Kidney (tissue), 14 donors: ENCODE results near the gene SMG6. TPM values are rescaled to one million over a fixed set of nuclear protein-coding genes. Genes with fewer than 3 reads are reported as not detected.

Experiments
- DNase-seq, 5 donors: peaks; one replicate each; pipeline ENCODE4 v3.0.0-alpha.2; 2013 to 2020
- FAIRE-seq: peaks from 2 replicates; lab custom pipeline; 2012; peaks lifted over from hg19 to GRCh38; lab: Jason Lieb, UNC
- H3K27ac ChIP-seq, 2 donors: one replicate each; pipeline ENCODE4 v1.7.0; 2013; ENCODE audit warnings: low read depth in 2 of 2, low read length in 2 of 2, inconsistent platforms in 1 of 2
- H3K27me3 ChIP-seq: one replicate; pipeline ENCODE4 v1.7.1; 2013; ENCODE audit warnings: low read length, inconsistent platforms; ENCODE audit not compliant: control insufficient read depth, insufficient read depth
- H3K36me3 ChIP-seq, 3 donors: one replicate each; pipeline versions ENCODE4 v1.7.0 to v1.7.1; 2013; ENCODE audit warnings: low read length in 3 of 3, control low read depth in 1 of 3, inconsistent platforms in 1 of 3; ENCODE audit not compliant: insufficient read depth in 3 of 3, control insufficient read depth in 2 of 3
- H3K4me1 ChIP-seq, 3 donors: one replicate each; pipeline versions ENCODE4 v1.7.0 to v1.7.1; 2013; ENCODE audit warnings: low read length in 3 of 3, inconsistent platforms in 1 of 3, low read depth in 1 of 3; ENCODE audit not compliant: control insufficient read depth in 2 of 3, insufficient read depth in 2 of 3
- H3K4me3 ChIP-seq, 3 donors: one replicate each; pipeline versions ENCODE4 v1.7.0 to v1.8.1; 2013; ENCODE audit warnings: low read length in 3 of 3, control low read depth in 1 of 3, inconsistent platforms in 1 of 3
- H3K9ac ChIP-seq, 3 donors: one replicate each; pipeline versions ENCODE4 v1.7.0 to v1.7.1; 2013; ENCODE audit warnings: low read length in 3 of 3, control low read depth in 1 of 3, inconsistent platforms in 1 of 3
- H3K9me3 ChIP-seq, 3 donors: one replicate each; pipeline versions ENCODE4 v1.7.0 to v1.7.1; 2013; ENCODE audit warnings: low read length in 3 of 3, control low read depth in 1 of 3, inconsistent platforms in 1 of 3; ENCODE audit not compliant: control insufficient read depth in 2 of 3, insufficient read depth in 1 of 3
- CTCF ChIP-seq: IDR thresholded peaks from 3 replicates; pipeline ENCODE4 v1.5.1; 2012; ENCODE audit warnings: mild to moderate bottlenecking, moderate library complexity, borderline replicate concordance; ENCODE audit not compliant: insufficient read depth; ENCODE audit errors: extremely low read depth
- intact Hi-C: fragments of 100-400 bp; cut with DNase I; formaldehyde crosslinking; loops from one replicate; pipeline ENCODE4 v1.11.1; 2022
- polyA plus RNA-seq: library from polyadenylated mRNA; stranded (reverse); fragments of 350-450 nt; fragmentation: Illumina TruSeq; extraction: RNeasy Lipid Tissue Mini Kit (QIAGEN cat#74804); gene quantifications from one replicate; pipeline ENCODE4 v1.2.3, GENCODE V29; 2014; ENCODE audit warnings: low read depth, low replicate concordance; ENCODE audit not compliant: insufficient read depth
- total RNA-seq: library from RNA; stranded (reverse); fragmentation: NEBNext Ultra II Directional; extraction: Animal tissue kit (Norgen Biotek cat#: 25700); gene quantifications from one replicate; pipeline ENCODE4 v1.2.1, GENCODE V29; 2021
- donor health status: control.
- donor health status: control.
- donor health status: control.
- donor health status: control.
- donor health status: control.
- donor health status: DM: yes; HTN: yes; CAD: no.
- donor health status: Normal renal cell carcinoma (clear cell type).

The SMG6 gene
- total and polyA plus RNA-seq, 2 donors from 2014 or later: 20.6 to 37.3 TPM

DNA sequence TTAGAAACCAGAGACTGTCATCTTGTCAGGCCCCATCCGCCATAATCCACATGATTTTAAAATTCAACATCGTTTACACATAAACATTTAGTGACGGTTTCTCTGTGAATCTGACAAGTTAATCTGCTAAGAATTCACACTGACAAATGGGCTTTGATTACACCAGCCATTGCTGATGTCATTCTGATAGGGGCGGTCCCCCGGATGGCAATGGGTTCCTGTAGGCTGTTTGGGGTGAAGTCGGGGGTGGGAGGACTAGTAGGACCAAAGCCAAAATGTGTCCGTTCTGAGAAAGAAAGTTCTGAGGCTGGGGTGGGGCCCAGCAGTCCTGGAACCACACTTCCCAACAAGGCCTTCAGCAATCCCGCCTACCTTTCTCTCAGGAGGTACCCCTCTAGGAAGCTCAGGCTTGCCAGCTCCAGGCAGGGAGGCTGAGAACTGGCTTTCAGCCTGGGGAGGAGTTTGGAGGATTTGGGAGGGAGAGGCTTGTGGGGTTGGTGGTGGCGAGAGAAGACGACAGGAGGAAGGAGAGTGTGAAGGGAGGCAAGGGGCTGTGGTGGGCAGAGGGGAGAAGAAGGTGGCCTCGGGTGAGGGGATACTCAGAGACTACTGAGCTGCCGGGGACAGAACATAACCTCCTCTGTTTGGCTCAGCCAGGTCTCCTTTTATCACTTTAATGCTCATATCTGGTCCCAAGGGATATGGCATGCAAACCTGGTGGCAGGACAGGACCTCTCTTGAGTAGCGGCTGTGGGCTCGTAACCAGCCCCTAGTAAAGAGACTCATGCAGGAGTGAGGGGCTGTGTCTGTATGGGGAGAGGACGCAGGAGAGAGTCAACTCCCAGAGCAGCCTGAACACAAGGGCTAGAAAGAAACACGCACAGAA lies 240.1 kb downstream of the SMG6 start:
- Histone ChIP-seq H3K4me3 (no peak overlapping the region), H3K27me3 (peaks cover 2% of the 10 kb centered on the region), H3K4me1 (peaks cover 0 to 18% (median 7%) of the 10 kb centered on the region in 3 donors), H3K36me3 (peaks cover 0 to 6% (median 0%) of the 10 kb centered on the region in 3 donors), H3K27ac (peak overlapping the region; percentile 2 to 56), H3K9ac (no peak overlapping the region), H3K9me3 (no peaks in the 10 kb centered on the region)
- intact Hi-C loops: no loop called here
- FAIRE-seq (no peak), DNase-seq (peak in 4 of 5 donors; percentile 8 to 70 (median 34))
- no peak for TF ChIP-seq CTCF

GRCh38 chr17:2062571-2063183 lies 240.9 kb downstream of the SMG6 start:
- H3K4me1 ChIP-seq: peaks cover 0 to 18% (median 7%) of the 10 kb centered on the region in 3 donors
- H3K9ac ChIP-seq: no peak overlapping the region
- H3K36me3 ChIP-seq: peaks cover 0 to 6% (median 0%) of the 10 kb centered on the region in 3 donors
- DNase-seq: peak in 3 of 5 donors; percentile 40 to 70 (median 40)
- FAIRE-seq: no peak
- peaks cover 5% of the 10 kb centered on the region for H3K27me3 ChIP-seq
- intact Hi-C loops: no loop called here
- H3K4me3 ChIP-seq: no peak overlapping the region
- H3K9me3 ChIP-seq: no peaks in the 10 kb centered on the region
- peak overlapping the region; percentile 56 to 60 for H3K27ac ChIP-seq
- TF ChIP-seq CTCF: no peak

DNA sequence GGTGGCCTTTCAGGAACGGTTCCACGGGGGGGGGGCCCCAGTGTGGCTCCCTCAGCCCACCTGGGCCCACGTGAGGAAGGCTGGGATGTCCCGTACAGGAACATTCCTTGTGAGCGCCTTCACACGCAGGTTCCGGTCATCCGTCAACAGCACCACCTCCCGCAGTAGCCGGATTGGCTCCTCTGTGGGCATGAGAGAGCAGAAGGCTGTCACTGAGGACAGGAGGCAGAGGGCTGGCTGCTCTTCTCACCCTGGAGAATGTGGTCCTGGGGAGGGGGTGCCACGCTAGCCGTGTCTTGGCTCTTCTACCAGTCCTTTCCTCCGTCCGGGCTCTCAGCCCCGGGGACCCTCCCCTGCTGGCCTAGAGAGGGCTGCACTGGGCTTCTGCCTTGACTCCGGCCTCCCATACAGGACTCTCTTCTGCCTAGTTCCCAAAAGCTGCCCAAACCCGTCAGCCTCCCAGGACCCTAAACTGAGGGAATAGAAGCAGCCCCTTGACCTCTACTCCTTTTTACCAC lies 242.1 kb downstream of the SMG6 start:
- H3K4me1 ChIP-seq: peaks cover 0 to 16% (median 2%) of the 10 kb centered on the region in 3 donors
- intact Hi-C loops: no loop called here
- no peak for FAIRE-seq
- TF ChIP-seq CTCF: no peak
- peak overlapping the region in 1 of 3 donors; percentile 4 for H3K9ac ChIP-seq
- H3K27me3 ChIP-seq: peaks cover 5% of the 10 kb centered on the region
- peak overlapping the region; percentile 32 to 83 for H3K27ac ChIP-seq
- no peak overlapping the region for H3K4me3 ChIP-seq
- no peaks in the 10 kb centered on the region for H3K9me3 ChIP-seq
- peaks cover 0 to 6% (median 0%) of the 10 kb centered on the region in 3 donors for H3K36me3 ChIP-seq
- peak in 2 of 5 donors; percentile 9 to 16 for DNase-seq
